Tibial artery (tissue), 4 donors: ENCODE results near the gene MPND.

Experiments used
- DNase-seq, 2 donors: peaks; one replicate each; pipeline ENCODE4 v3.0.0-alpha.2; 2019
- H3K27ac ChIP-seq, 2 donors: fragments of 200-600 bp; sonication (generic) in 1 of 2; 1 replicate in 1 of 2; 2 replicates in 1 of 2; pipeline ENCODE4 v1.5.1; 2018 to 2019; ENCODE audit warnings: mild to moderate bottlenecking in 1 of 2
- H3K27me3 ChIP-seq, 2 donors: fragments of 200-600 bp; sonication (generic) in 1 of 2; one replicate each; pipeline versions ENCODE4 v1.5.1 to v1.6.0; 2016 to 2019
- H3K36me3 ChIP-seq, 3 donors: fragments of 200-600 bp; sonication (generic) in 2 of 3; one replicate each; pipeline ENCODE4 v1.5.1; 2016 to 2019; ENCODE audit warnings: mild to moderate bottlenecking in 2 of 3
- H3K4me1 ChIP-seq, 4 donors: fragments of 200-600 bp; sonication (generic) in 2 of 4; 1 replicate in 3 of 4; 2 replicates in 1 of 4; pipeline ENCODE4 v1.5.1; 2016 to 2019
- H3K4me3 ChIP-seq, 2 donors: fragments of 200-600 bp; sonication (generic) in 1 of 2; 1 replicate in 1 of 2; 2 replicates in 1 of 2; pipeline ENCODE4 v1.5.1; 2018 to 2019; ENCODE audit warnings: mild to moderate bottlenecking in 2 of 2
- H3K9me3 ChIP-seq, 3 donors: fragments of 200-600 bp; sonication (generic) in 1 of 3; one replicate each; pipeline ENCODE4 v1.5.1; 2016 to 2019
- intact Hi-C: fragments of 100-400 bp; cut with DNase I; formaldehyde crosslinking; loops from one replicate; pipeline ENCODE4 v1.15.0; 2023; ENCODE audit warnings: low total_unique reads
- TF ChIP-seq, protein P1 (sequence below), 2 experiments: fragments of 200-600 bp in 1 of 2; fragments of 450-650 bp in 1 of 2; IDR thresholded peaks; one replicate each; pipeline ENCODE4 v1.5.1; 2017 to 2019; ENCODE audit warnings: antibody characterized with exemption in 2 of 2, mild to moderate bottlenecking in 1 of 2, moderate library complexity in 1 of 2

Gene MPND

GRCh38 chr19:4354282-4354681 is 10.9 kb downstream of the MPND start:
- Histone ChIP-seq H3K27me3 (no peaks in the 10 kb centered on the region), H3K9me3 (no peaks in the 10 kb centered on the region), H3K27ac (no peak overlapping the region), H3K36me3 (peaks cover 0 to 62% (median 4%) of the 10 kb centered on the region in 3 donors), H3K4me1 (no peaks in the 10 kb centered on the region), H3K4me3 (no peak overlapping the region)
- TF ChIP-seq, protein P1, sequence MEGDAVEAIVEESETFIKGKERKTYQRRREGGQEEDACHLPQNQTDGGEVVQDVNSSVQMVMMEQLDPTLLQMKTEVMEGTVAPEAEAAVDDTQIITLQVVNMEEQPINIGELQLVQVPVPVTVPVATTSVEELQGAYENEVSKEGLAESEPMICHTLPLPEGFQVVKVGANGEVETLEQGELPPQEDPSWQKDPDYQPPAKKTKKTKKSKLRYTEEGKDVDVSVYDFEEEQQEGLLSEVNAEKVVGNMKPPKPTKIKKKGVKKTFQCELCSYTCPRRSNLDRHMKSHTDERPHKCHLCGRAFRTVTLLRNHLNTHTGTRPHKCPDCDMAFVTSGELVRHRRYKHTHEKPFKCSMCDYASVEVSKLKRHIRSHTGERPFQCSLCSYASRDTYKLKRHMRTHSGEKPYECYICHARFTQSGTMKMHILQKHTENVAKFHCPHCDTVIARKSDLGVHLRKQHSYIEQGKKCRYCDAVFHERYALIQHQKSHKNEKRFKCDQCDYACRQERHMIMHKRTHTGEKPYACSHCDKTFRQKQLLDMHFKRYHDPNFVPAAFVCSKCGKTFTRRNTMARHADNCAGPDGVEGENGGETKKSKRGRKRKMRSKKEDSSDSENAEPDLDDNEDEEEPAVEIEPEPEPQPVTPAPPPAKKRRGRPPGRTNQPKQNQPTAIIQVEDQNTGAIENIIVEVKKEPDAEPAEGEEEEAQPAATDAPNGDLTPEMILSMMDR (IDR thresholded peaks at IDR 0.05), result no peak
- DNase-seq, result no peak
- intact Hi-C loops, result no loop called here

DNA sequence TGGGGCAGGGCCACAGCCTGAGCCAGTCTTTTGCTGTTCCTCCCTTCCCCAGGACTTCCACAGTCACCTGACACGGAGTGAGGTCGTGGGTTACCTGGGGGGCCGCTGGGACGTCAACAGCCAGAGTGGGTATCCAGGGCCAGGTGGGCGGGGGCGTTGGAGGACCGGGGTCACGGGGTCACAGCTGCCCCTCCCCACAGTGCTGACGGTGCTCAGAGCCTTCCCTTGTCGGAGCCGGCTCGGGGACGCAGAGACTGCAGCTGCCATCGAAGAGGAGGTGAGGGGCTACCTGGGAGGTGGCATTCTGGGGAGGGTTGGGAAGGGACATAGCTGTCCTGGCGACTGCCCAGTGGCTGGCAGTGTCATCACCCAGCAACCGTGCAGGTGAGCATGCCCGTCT is 11.5 kb downstream of the MPND start:
- Histone ChIP-seq H3K4me3 (no peak overlapping the region), H3K36me3 (peaks cover 4 to 62% (median 11%) of the 10 kb centered on the region in 3 donors), H3K9me3 (no peaks in the 10 kb centered on the region), H3K27me3 (no peaks in the 10 kb centered on the region), H3K27ac (no peak overlapping the region), H3K4me1 (no peaks in the 10 kb centered on the region)
- no peak for DNase-seq
- TF ChIP-seq, protein P1 (IDR thresholded peaks at IDR 0.05), result no peak
- intact Hi-C loops, result no loop called here

DNA sequence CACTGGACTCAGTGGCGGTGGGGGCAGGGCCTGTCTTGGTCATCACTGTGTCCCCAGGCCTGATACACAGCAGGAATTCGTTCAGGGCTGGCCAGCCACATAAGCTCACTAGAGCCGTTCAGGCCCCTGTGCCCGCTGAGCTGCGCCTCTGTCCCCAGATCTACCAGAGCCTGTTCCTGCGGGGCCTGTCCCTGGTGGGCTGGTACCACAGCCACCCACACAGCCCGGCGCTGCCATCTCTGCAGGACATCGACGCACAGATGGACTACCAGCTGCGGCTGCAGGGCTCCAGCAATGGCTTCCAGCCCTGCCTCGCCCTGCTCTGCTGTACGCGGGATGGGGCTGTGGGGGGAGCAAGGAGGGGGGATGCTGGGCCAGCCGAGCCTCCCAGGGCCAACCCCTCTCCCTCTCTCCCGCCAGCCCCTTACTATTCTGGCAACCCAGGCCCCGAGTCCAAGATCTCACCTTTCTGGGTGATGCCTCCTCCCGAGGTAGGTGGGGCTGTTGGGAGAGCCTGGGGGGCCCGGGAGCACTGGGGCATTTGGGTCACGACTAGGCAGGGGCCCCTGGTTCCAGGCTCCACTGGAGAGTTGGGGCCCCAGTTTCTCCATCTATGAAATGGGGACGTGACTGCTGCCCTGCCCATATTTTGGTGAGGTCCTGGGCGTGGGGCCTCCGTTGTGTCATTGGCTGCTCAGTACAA is 13.9 kb downstream of the MPND start:
- H3K36me3 ChIP-seq, result peaks cover 25 to 83% (median 34%) of the 10 kb centered on the region in 3 donors
- H3K27me3 ChIP-seq, result no peaks in the 10 kb centered on the region
- intact Hi-C loops, result no loop called here
- H3K9me3 ChIP-seq, result no peaks in the 10 kb centered on the region
- no peak overlapping the region for H3K27ac ChIP-seq
- H3K4me1 ChIP-seq, result no peaks in the 10 kb centered on the region
- TF ChIP-seq, protein P1 (IDR thresholded peaks at IDR 0.05), result no peak
- no peak overlapping the region for H3K4me3 ChIP-seq
- peak in 1 of 2 donors; percentile 62 for DNase-seq

GRCh38 chr19:4357921-4358326 is 14.6 kb downstream of the MPND start:
- intact Hi-C loops, result no loop called here
- DNase-seq, result peak in 1 of 2 donors; percentile 64
- H3K36me3 ChIP-seq, result peaks cover 32 to 90% (median 41%) of the 10 kb centered on the region in 3 donors

GRCh38 chr19:4358709-4359626 is 15.6 kb downstream of the MPND start:
- Histone ChIP-seq H3K27ac (no peak overlapping the region), H3K4me3 (no peak overlapping the region), H3K36me3 (peaks cover 42 to 97% (median 51%) of the 10 kb centered on the region in 3 donors), H3K27me3 (no peaks in the 10 kb centered on the region), H3K4me1 (no peaks in the 10 kb centered on the region), H3K9me3 (no peaks in the 10 kb centered on the region)
- TF ChIP-seq, protein P1 (IDR thresholded peaks at IDR 0.05), result no peak
- DNase-seq, result no peak
- intact Hi-C loops, result no loop called here

More at GRCh38 chr19:4357921-4358326, 14.6 kb downstream of the MPND start:
- TF ChIP-seq, protein P1 (IDR thresholded peaks at IDR 0.05), result no peak
- Histone ChIP-seq H3K4me1 (no peaks in the 10 kb centered on the region), H3K27me3 (no peaks in the 10 kb centered on the region), H3K4me3 (no peak overlapping the region), H3K27ac (no peak overlapping the region), H3K9me3 (no peaks in the 10 kb centered on the region)
